HG03571 (cell line): Measurements from ENCODE around the gene USP9X.
"Not testable (repeated sequence)": the region's sequence is repeated elsewhere in the genome, so short reads cannot be mapped to it uniquely, and the experiment has no call there.

Source experiments
- ATAC-seq: cut with Tn5 transposase; IDR thresholded peaks from one replicate; pipeline ENCODE4 v1.9.1; 2021; ENCODE audit not compliant: unreplicated experiment

The USP9X gene

GRCh38 chrX:41276661-41277506 lies 191.6 kb downstream of the USP9X start:
- no peak for ATAC-seq

GRCh38 chrX:41282307-41282706 lies 197.1 kb downstream of the USP9X start:
- not testable (repeated sequence) for ATAC-seq

- not testable (repeated sequence) for ATAC-seq
These were observed 200.7 kb downstream of the USP9X start for GRCh38 chrX:41285928-41286327.
